SK-N-SH treated with all-trans-retinoic acid at 6 μM for 48 hours (cell line): ENCODE measurements around the gene ZNF709.

Experiments
- ZNF565 ChIP-seq: fragments of 450-650 bp; formaldehyde crosslinking; conservative IDR thresholded peaks from 2 replicates; pipeline ENCODE4 v1.5.0; 2020; ENCODE audit warnings: low read depth, mild to moderate bottlenecking, moderate library complexity
- TF ChIP-seq, protein P1 (sequence below): fragments of 250-450 bp; sonication (Bioruptor Pico); IDR thresholded peaks from 2 replicates; pipeline ENCODE4 v1.5.1; 2021; ENCODE audit warnings: mild to moderate bottlenecking, moderate library complexity

DNA sequence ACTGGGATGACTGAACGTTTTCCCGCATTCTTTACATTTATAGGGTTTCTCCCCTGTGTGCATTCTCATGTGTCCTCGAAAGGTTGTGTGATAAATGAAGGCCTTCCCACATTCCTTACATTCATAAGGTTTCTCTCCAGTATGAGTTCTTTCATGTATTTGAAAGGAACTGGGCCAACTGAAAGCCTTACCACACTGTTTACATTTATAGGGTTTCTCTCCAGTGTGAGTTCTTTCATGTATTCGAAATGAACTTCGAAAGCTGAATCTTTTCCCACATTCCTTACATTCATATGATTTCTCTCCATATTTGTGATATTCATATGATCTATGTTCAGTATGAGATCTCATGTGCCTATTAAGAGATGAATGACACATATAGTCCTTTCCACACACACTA, 19.4 kb downstream of the ZNF709 start:
- TF ChIP-seq, protein P1, sequence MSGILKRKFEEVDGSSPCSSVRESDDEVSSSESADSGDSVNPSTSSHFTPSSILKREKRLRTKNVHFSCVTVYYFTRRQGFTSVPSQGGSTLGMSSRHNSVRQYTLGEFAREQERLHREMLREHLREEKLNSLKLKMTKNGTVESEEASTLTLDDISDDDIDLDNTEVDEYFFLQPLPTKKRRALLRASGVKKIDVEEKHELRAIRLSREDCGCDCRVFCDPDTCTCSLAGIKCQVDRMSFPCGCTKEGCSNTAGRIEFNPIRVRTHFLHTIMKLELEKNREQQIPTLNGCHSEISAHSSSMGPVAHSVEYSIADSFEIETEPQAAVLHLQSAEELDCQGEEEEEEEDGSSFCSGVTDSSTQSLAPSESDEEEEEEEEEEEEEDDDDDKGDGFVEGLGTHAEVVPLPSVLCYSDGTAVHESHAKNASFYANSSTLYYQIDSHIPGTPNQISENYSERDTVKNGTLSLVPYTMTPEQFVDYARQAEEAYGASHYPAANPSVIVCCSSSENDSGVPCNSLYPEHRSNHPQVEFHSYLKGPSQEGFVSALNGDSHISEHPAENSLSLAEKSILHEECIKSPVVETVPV (CRISPR knock-in tag), result no peak
- no peak for TF ChIP-seq ZNF565 (CRISPR knock-in tag)
